GM04504 (cell line): Measurements from ENCODE around the gene ITGA2B.
"Not testable (repeated sequence)": the region's sequence is repeated elsewhere in the genome, so short reads cannot be mapped to it uniquely, and the experiment has no call there.

Experiments
- DNase-seq: peaks from one replicate; pipeline ENCODE4 v3.0.0-alpha.2; 2012; ENCODE audit warnings: low read depth

Gene ITGA2B

GRCh38 chr17:44389281-44389680 lies at the start of gene ITGA2B:
Gene ITGA2B (minus strand): TSS chr17:44389649. CDS start chr17:44389473, 176 bp downstream.
- no peak for DNase-seq

DNA sequence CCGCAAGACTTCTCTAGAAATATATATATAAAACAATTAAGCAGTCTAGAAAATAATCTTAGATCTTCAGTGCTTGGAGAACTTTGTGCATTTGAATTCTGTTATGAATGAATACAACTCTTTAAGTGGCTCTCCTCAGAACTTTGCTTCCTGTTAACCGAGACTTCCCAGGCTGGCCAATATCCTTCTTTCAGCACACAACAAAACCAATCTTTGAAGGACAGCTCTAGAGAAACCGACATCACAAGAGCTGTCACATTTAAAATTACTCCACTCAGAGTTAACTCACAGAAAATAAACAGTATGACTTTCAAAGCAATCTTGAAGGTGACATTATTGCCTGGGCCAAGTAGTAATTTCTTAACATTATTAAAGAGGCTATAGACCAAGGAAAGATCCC lies 49.7 kb upstream of the ITGA2B start:
- DNase-seq: no peak

GRCh38 chr17:44438636-44439035 lies 49.2 kb upstream of the ITGA2B start:
- DNase-seq: no peak

- DNase-seq: no peak
Measured at GRCh38 chr17:44436336-44436735, 46.9 kb upstream of the ITGA2B start.

GRCh38 chr17:44432254-44433157 lies 43.1 kb upstream of the ITGA2B start:
- no peak for DNase-seq

GRCh38 chr17:44424828-44425461 lies 35.5 kb upstream of the ITGA2B start:
- no peak for DNase-seq

DNA sequence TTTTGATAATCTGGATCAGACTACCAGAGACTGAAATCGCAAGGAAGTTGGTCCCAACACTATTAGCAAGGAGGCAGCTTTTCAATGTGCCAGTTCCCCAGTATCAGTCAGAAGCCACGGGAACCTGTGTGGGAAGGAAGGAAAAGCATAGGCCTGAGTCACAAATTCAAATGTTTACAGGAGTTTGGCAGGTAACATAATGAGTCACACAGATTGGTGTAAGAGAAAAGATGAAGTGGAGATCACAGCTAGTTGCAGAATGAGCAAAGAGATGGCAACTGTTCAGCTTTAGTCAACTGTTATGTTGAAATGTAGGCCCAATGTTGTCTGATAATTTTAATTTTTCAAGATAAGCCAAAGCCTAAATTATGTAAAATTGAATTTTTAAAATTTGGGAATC lies 28.1 kb upstream of the ITGA2B start:
- peak; percentile 58 for DNase-seq

- DNase-seq: no peak
Measured at GRCh38 chr17:44416558-44417289, 27.3 kb upstream of the ITGA2B start.

DNA sequence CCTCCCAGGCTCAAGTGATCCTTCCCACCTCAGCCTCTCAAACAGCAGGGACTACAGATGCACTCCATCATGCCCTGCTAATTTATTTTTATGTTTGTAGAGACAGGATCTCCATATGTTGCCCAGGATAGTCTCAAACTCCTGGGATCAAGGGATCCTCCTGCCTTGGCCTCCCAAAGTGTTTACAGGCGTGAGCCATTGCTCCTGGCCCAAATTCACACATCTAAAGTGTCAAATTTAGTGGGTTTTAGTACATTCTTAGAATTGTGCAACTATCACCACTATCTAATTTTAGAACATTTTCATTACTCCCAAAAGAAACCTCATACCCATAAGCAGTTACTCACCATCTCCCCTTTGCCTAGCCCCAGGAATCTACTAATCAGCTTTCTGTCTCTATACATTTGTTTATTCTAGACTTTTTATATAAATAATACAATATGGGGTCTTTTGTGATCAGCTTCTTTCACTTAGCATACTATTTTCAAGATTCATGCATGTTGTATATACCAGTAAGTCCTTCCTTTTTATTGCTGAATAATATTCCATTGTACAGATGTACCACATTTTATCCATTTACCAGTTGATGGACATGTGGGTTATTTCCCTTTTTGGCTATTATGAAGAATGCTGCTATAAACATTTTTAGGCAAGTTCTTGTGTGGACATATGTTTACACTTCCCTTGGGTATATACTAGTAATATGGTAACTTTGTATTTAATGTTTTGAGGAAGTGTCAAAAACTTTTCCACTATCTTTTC lies 25.1 kb upstream of the ITGA2B start:
- DNase-seq: no peak

DNA sequence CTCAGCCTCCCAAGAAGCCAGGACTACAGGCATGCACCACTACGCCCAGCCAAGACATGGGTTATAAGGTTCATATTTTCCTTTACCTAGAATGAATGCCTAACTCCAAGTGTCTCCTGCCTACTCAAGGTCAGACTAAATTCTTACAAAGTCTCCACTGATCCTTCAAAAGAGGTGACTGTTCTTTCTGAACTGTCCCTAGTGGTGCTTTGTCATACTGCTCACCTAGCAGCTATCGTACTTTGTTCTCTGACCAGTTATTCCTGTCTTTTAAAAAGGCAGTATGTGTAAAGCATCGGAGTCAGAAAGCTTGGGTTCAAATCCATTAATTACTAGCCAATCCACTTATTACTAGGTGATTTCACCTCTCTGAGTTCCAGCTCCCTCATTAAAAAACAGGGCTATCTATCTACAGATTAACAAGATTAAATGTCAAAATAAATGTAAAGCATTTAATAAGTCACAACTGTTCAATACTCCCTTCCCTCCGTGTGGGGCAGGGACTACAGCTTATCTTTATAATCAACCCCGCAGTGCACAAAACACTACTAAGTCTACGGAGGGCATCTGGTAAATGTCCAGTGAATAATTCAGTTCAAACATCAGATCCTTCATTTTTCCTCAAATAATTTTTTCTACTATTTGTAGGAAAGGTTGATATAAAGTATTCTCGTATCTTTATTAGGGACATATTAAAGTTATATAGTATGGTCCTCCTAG lies 20.0 kb upstream of the ITGA2B start:
- DNase-seq: no peak

DNA sequence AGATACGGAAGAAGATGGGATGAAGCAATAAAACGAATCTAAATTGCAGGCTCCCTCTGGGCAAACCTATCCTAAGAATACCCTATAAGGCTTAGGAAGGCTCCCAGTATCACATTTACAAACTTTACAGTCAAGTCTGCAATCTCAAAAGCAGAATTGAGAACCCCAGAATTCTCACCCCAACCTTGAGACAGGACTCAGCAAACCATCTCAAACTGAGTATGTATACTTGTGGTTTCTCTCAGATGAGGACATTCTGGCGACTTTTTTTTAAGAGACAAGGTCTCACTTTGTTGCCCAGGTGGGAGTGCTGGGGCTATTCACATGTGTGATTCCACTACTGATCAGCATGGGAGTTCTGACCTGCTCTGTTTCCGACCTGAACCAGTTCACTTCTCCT lies 19.3 kb upstream of the ITGA2B start:
- no peak for DNase-seq

- no peak for DNase-seq
Measured at GRCh38 chr17:44402564-44403172, 13.2 kb upstream of the ITGA2B start.

GRCh38 chr17:44400226-44400847 lies 10.9 kb upstream of the ITGA2B start:
- DNase-seq: no peak

DNA sequence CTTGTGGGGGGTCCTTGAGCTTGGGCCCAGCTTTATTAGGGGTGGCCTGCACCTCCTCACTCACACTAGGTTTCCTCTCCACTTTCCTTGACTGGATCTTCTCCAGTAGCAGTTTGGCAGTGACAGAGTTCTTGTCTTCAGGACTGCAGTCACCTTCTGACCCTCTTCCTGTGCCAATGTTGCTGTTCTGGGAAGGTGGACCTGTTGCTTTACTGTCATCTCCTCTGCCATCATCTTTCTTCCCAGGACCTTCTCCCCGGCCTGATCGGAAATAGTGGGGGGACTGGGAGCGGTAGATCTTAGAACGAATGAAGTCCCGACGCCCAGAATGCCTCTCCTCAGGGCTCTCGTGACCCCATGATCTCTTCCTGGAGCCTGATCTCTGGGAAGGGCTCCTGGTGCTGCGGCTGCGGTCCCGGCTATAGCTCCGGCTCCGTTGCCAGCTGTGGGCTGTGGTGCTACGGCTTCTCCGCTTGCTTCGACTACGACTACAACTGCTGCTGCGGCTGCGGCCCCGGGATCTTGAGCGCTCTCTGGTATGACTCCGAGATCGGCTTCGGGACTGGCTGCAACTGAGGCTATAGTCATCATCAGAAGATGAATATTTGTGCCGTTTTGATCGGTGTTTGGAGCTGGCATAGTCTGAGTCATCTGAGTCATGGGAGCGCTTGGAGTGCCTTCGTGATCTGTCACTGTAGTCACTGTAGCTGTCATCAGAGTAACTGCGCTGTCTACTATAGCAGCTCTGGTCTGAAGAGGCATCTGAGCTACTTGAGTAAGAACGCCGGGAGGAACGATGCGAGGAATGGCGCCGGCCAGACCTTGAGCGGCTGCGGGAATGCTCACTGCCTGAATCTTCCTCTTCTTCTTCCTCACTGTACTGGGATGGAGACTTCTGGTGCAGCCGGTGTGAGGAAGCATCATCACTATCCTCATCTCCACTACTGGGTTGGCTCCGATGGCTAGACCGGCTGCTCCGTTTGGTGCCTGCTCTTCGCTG lies 9.5 kb upstream of the ITGA2B start:
- no peak for DNase-seq

DNA sequence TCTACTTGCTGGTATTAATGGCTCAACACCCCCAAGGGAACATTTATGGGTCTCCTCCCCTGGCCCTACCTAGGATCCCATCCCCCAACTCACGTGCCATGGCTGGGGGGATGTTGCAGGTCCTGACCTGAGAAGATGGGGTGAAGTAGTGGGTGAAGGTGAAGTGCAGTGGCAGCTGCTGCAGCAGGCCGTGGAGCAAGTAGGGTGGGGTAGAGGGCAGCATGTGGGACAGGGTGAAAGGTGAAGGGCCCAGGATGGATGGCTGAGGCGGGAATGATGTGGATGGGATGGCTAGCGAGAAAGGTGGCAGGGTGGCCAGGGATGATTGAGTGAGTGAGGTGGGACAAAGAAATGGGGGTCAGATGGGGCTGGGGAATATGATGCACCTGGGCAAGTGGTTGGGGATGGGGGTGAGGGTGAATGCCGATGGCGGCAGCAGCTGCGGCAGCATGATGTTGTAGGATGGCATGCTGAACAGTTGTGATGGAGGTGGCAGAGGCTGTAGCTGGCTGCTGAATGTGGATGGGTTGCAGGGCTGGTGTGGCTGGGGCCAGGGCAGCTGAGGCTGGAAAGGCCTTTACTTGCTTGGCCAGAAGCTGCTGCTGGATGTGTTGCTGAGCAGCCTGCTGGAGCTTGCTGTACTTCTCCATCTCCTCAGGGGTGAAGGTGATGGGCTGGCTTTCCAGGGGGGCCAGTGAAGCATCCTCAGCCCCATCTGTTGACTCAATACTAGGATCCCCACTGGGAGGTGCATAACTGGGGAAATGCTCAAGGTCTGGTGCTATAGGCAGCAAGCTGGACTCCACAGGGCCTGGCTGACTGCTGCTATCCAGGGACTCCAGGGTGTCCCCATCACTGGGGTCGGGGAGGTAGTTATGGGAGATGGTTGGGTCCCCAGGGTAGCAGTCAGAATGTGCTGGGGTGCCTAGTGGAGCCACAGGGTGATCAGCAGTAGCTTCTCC lies 8.3 kb upstream of the ITGA2B start:
- DNase-seq: no peak

- no peak for DNase-seq
Measured at GRCh38 chr17:44396946-44397345, 7.5 kb upstream of the ITGA2B start.

GRCh38 chr17:44394833-44395232 lies 5.4 kb upstream of the ITGA2B start:
- DNase-seq: no peak

- DNase-seq: not testable (repeated sequence)
Measured at GRCh38 chr17:44394112-44394511, 4.7 kb upstream of the ITGA2B start.
